ENCODE results near the gene RSPH10B2. TPM values are rescaled to one million over a fixed set of nuclear protein-coding genes. Genes with fewer than 3 reads are reported as not detected.

The RSPH10B2 gene
- total and polyA plus RNA-seq, 2 of the 13 experiments (the other 11 are each of a cell fraction or from before 2014, with no cell fraction given) = 0.31 TPM; not detected in 1

DNA sequence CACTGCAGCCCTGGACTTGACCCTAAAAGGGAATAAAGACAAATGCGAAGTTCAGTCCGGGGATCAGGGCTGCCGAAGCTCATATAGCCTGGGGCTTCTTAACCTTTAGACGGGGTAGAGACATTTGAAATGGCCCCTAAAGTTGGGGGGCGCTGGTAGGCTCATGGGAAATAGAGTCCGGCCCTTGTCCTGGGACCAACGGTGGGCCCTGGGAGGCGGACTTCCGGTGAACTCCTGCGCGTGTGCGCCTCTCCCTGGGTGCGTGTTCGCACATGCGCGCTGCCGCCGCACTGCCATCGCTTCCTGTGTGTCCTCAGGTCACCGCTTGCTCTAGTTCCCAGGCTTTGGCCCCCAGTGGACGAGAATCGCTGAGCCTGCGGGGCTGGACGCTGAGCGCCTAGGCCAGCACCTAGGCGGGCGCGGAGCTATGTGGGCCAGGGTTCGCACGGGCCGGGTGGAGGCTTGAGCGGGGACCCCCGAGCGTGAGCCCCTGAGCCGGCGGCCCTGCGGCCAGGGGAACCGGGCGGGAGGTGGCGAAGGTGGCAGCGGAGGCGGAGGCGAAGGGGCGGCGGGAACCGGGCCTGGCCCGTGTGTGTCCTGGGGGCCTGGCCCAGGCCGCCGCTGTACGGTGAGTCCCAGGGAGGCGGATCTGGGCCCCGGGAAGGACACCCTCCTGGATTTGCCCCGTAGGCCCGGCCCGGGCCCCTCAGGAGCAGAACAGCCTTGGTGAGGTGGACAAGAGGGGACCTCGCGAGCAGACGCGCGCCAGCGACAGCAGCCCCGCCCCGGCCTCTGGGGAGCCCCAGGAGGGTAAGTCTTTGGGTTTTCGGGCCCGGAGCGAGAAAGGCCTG is 24.2 kb upstream of the RSPH10B2 start (continued):
- TF ChIP-seq, protein P1, sequence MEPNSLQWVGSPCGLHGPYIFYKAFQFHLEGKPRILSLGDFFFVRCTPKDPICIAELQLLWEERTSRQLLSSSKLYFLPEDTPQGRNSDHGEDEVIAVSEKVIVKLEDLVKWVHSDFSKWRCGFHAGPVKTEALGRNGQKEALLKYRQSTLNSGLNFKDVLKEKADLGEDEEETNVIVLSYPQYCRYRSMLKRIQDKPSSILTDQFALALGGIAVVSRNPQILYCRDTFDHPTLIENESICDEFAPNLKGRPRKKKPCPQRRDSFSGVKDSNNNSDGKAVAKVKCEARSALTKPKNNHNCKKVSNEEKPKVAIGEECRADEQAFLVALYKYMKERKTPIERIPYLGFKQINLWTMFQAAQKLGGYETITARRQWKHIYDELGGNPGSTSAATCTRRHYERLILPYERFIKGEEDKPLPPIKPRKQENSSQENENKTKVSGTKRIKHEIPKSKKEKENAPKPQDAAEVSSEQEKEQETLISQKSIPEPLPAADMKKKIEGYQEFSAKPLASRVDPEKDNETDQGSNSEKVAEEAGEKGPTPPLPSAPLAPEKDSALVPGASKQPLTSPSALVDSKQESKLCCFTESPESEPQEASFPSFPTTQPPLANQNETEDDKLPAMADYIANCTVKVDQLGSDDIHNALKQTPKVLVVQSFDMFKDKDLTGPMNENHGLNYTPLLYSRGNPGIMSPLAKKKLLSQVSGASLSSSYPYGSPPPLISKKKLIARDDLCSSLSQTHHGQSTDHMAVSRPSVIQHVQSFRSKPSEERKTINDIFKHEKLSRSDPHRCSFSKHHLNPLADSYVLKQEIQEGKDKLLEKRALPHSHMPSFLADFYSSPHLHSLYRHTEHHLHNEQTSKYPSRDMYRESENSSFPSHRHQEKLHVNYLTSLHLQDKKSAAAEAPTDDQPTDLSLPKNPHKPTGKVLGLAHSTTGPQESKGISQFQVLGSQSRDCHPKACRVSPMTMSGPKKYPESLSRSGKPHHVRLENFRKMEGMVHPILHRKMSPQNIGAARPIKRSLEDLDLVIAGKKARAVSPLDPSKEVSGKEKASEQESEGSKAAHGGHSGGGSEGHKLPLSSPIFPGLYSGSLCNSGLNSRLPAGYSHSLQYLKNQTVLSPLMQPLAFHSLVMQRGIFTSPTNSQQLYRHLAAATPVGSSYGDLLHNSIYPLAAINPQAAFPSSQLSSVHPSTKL (CRISPR knock-in tag; IDR thresholded peaks at IDR 0.05) = peak; percentile 44; the same call in 1 of the 2 replicates
- TF ChIP-seq ZFYVE20 (CRISPR knock-in tag; IDR thresholded peaks at IDR 0.05; ENCODE audit: borderline replicate concordance, low read depth) (no peak), ZNF761 (CRISPR knock-in tag; conservative IDR thresholded peaks at IDR 0.05) (0 out of 2 replicates have a peak, but pooled peaks have one; percentile 44), STAG1 (CRISPR knock-in tag; IDR thresholded peaks at IDR 0.05) (peak; percentile 31; the same call in 1 of the 2 replicates), SOX6 (IDR thresholded peaks at IDR 0.05) (no peak), SOX6 (CRISPR knock-in tag; IDR thresholded peaks at IDR 0.05) (peak; percentile 75), ZNF138 (CRISPR knock-in tag; IDR thresholded peaks at IDR 0.05; ENCODE audit: low read depth) (peak; percentile 84), BCL6 (CRISPR knock-in tag; IDR thresholded peaks at IDR 0.05) (0 out of 2 replicates have a peak, but pooled peaks have one; percentile 54), ZNF24 (IDR thresholded peaks at IDR 0.05) (no peak), MTF2 (CRISPR knock-in tag; IDR thresholded peaks at IDR 0.05; ENCODE audit: borderline replicate concordance) (no peak), ZNF746 (CRISPR knock-in tag; IDR thresholded peaks at IDR 0.05) (no peak; the same call in 1 of the 2 replicates), CREB1 (IDR thresholded peaks at IDR 0.05) (no peak), CREB1 (CRISPR knock-in tag; IDR thresholded peaks at IDR 0.05) (no peak), ZNF232 (CRISPR knock-in tag; IDR thresholded peaks at IDR 0.05; ENCODE audit: borderline replicate concordance) (peak; percentile 85), ZNF329 (CRISPR knock-in tag; IDR thresholded peaks at IDR 0.05; ENCODE audit: low read depth) (peak; percentile 76), MLLT10 (CRISPR knock-in tag; IDR thresholded peaks at IDR 0.05) (no peak), NR3C1 (CRISPR knock-in tag; IDR thresholded peaks at IDR 0.05) (no peak), ZSCAN30 (CRISPR knock-in tag; IDR thresholded peaks at IDR 0.05) (no peak)
- TF ChIP-seq, protein P2, sequence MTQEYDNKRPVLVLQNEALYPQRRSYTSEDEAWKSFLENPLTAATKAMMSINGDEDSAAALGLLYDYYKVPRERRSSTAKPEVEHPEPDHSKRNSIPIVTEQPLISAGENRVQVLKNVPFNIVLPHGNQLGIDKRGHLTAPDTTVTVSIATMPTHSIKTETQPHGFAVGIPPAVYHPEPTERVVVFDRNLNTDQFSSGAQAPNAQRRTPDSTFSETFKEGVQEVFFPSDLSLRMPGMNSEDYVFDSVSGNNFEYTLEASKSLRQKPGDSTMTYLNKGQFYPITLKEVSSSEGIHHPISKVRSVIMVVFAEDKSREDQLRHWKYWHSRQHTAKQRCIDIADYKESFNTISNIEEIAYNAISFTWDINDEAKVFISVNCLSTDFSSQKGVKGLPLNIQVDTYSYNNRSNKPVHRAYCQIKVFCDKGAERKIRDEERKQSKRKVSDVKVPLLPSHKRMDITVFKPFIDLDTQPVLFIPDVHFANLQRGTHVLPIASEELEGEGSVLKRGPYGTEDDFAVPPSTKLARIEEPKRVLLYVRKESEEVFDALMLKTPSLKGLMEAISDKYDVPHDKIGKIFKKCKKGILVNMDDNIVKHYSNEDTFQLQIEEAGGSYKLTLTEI (CRISPR knock-in tag; conservative IDR thresholded peaks at IDR 0.05) = no peak
- TF ChIP-seq, protein P3, sequence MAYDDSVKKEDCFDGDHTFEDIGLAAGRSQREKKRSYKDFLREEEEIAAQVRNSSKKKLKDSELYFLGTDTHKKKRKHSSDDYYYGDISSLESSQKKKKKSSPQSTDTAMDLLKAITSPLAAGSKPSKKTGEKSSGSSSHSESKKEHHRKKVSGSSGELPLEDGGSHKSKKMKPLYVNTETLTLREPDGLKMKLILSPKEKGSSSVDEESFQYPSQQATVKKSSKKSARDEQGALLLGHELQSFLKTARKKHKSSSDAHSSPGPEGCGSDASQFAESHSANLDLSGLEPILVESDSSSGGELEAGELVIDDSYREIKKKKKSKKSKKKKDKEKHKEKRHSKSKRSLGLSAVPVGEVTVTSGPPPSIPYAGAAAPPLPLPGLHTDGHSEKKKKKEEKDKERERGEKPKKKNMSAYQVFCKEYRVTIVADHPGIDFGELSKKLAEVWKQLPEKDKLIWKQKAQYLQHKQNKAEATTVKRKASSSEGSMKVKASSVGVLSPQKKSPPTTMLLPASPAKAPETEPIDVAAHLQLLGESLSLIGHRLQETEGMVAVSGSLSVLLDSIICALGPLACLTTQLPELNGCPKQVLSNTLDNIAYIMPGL (CRISPR knock-in tag; IDR thresholded peaks at IDR 0.05; ENCODE audit: borderline replicate concordance in 1 of 2, low read depth in 1 of 2) = peak; percentile 90 to 96
- TF ChIP-seq, protein P4, sequence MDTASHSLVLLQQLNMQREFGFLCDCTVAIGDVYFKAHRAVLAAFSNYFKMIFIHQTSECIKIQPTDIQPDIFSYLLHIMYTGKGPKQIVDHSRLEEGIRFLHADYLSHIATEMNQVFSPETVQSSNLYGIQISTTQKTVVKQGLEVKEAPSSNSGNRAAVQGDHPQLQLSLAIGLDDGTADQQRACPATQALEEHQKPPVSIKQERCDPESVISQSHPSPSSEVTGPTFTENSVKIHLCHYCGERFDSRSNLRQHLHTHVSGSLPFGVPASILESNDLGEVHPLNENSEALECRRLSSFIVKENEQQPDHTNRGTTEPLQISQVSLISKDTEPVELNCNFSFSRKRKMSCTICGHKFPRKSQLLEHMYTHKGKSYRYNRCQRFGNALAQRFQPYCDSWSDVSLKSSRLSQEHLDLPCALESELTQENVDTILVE (CRISPR knock-in tag; IDR thresholded peaks at IDR 0.05) = no peak

Data from HepG2 (cell line).